Non-pigmented ciliary epithelial cell (primary cell): ENCODE results near the gene MFN1.
"Not testable (repeated sequence)": the region's sequence is repeated elsewhere in the genome, so short reads cannot be mapped to it uniquely, and the experiment has no call there.

Experiments
- DNase-seq: peaks from one replicate; pipeline ENCODE4 v3.0.0-alpha.2; 2010; ENCODE audit warnings: low read depth

Gene MFN1

GRCh38 chr3:179347345-179348194 lies at the start of gene MFN1:
Gene MFN1 (plus strand): TSS chr3:179347709. CDS start chr3:179348852, 1,143 bp downstream.
- peak; percentile 87 for DNase-seq

- DNase-seq = no peak
These were observed 49.4 kb upstream of the MFN1 start for GRCh38 chr3:179297971-179298725.

GRCh38 chr3:179299316-179299715 lies 48.2 kb upstream of the MFN1 start:
- no peak for DNase-seq

- DNase-seq = no peak
These were observed 47.4 kb upstream of the MFN1 start for GRCh38 chr3:179299999-179300613.

GRCh38 chr3:179301645-179302044 lies 45.9 kb upstream of the MFN1 start:
- DNase-seq = no peak

- DNase-seq = no peak
These were observed 45.4 kb upstream of the MFN1 start for GRCh38 chr3:179302111-179302510.

- DNase-seq = no peak
These were observed 42.9 kb upstream of the MFN1 start for GRCh38 chr3:179304605-179305004.

GRCh38 chr3:179307362-179307761 lies 40.1 kb upstream of the MFN1 start:
- not testable (repeated sequence) for DNase-seq

GRCh38 chr3:179308001-179308400 lies 39.5 kb upstream of the MFN1 start:
- no peak for DNase-seq

GRCh38 chr3:179309225-179310078 lies 38.1 kb upstream of the MFN1 start:
- no peak for DNase-seq

GRCh38 chr3:179318876-179319275 lies 28.6 kb upstream of the MFN1 start:
- DNase-seq = no peak

- no peak for DNase-seq
These were observed 25.7 kb upstream of the MFN1 start for GRCh38 chr3:179321668-179322285.

GRCh38 chr3:179322286-179323196 lies 25.0 kb upstream of the MFN1 start, which contains the start of gene ZNF639:
Gene ZNF639 (plus strand): TSS chr3:179323031. CDS start chr3:179328294, 5,263 bp downstream.
- no peak for DNase-seq

GRCh38 chr3:179323197-179324110 lies 24.1 kb upstream of the MFN1 start:
- no peak for DNase-seq

- DNase-seq = no peak
These were observed 23.2 kb upstream of the MFN1 start for GRCh38 chr3:179324270-179324754.

GRCh38 chr3:179330438-179330837 lies 17.1 kb upstream of the MFN1 start:
- no peak for DNase-seq

- DNase-seq = no peak
These were observed 15.3 kb upstream of the MFN1 start for GRCh38 chr3:179332240-179332639.

- DNase-seq = no peak
These were observed 14.4 kb upstream of the MFN1 start for GRCh38 chr3:179333084-179333483.
